SU-DHL-6 (cell line): ENCODE results near the gene DOCK3.

Experiments used
- H2AFZ ChIP-seq: fragments of 200-600 bp; sonication (generic); 2 replicates; pipeline ENCODE4 v1.6.1; 2014; ENCODE audit warnings: low read depth, mild to moderate bottlenecking, moderate library complexity, mixed read lengths, antibody characterized with exemption, low read length; ENCODE audit not compliant: severe bottlenecking
- H3F3A ChIP-seq: fragments of 200-600 bp; shearing (Covaris generic); 2 replicates; pipeline ENCODE4 v1.6.0; 2016; ENCODE audit warnings: antibody characterized with exemption, mild to moderate bottlenecking; ENCODE audit not compliant: insufficient read depth
- H3K27ac ChIP-seq: fragments of 200-600 bp; sonication (generic); 2 replicates; pipeline ENCODE4 v1.5.1; 2016; ENCODE audit warnings: low read depth, mild to moderate bottlenecking, low read length, moderate library complexity, mixed read lengths
- H3K27me3 ChIP-seq: fragments of 200-600 bp; sonication (generic), shearing (Covaris generic); 2 replicates; pipeline ENCODE4 v1.6.0; 2014; ENCODE audit warnings: mild to moderate bottlenecking, low read length
- H3K36me3 ChIP-seq: fragments of 200-600 bp; sonication (generic); 2 replicates; pipeline ENCODE4 v1.6.1; 2014; ENCODE audit warnings: mild to moderate bottlenecking, low read length, mixed read lengths
- H3K4me2 ChIP-seq: fragments of 300-600, 200-600 bp; shearing (Covaris generic), sonication (generic); 2 replicates; pipeline ENCODE4 v1.6.0; 2014; ENCODE audit warnings: low read length, low read depth, mild to moderate bottlenecking; ENCODE audit not compliant: poor library complexity, severe bottlenecking
- H3K4me3 ChIP-seq: fragments of 200-600 bp; sonication (generic); 2 replicates; pipeline ENCODE4 v1.5.1; 2014; ENCODE audit warnings: antibody characterized with exemption, low read length, mild to moderate bottlenecking, mixed read lengths; ENCODE audit not compliant: insufficient read depth, poor library complexity, severe bottlenecking
- H3K79me2 ChIP-seq: fragments of 200-600 bp; sonication (generic); 2 replicates; pipeline ENCODE4 v1.6.1; 2014; ENCODE audit warnings: mild to moderate bottlenecking, low read length, moderate library complexity; ENCODE audit not compliant: insufficient read depth
- H3K9ac ChIP-seq: fragments of 200-600 bp; sonication (generic); 2 replicates; pipeline ENCODE4 v1.7.0; 2014; ENCODE audit warnings: mild to moderate bottlenecking, low read length
- H3K9me2 ChIP-seq: fragments of 200-600 bp; sonication (generic); replicated peaks from 2 replicates; pipeline ENCODE4 v1.6.1; 2014; ENCODE audit warnings: low read length; ENCODE audit not compliant: insufficient read depth
- H3K9me3 ChIP-seq: fragments of 200-600 bp; sonication (generic); 2 replicates; pipeline ENCODE4 v1.6.1; 2014; ENCODE audit warnings: low read length, mixed read lengths; ENCODE audit not compliant: insufficient read depth
- H4K20me1 ChIP-seq: fragments of 200-600 bp; sonication (generic); 2 replicates; pipeline ENCODE4 v1.6.1; 2014; ENCODE audit warnings: low read depth, mild to moderate bottlenecking, antibody characterized with exemption, low read length, moderate library complexity, mixed read lengths
- EZH2phosphoT487 ChIP-seq: fragments of 200-600 bp; sonication (generic), shearing (Covaris generic); conservative IDR thresholded peaks from 2 replicates; pipeline ENCODE4 v1.6.1; 2018; ENCODE audit warnings: mild to moderate bottlenecking, antibody characterized with exemption, low read length, moderate library complexity, mixed read lengths
- TF ChIP-seq, protein P1 (sequence below): fragments of 200-600 bp; sonication (generic); IDR thresholded peaks from one replicate; pipeline ENCODE4 v1.5.1; 2017; ENCODE audit warnings: antibody characterized with exemption, mild to moderate bottlenecking, low read length, moderate library complexity; ENCODE audit not compliant: insufficient read depth, poor library complexity, severe bottlenecking

DOCK3 gene

DNA sequence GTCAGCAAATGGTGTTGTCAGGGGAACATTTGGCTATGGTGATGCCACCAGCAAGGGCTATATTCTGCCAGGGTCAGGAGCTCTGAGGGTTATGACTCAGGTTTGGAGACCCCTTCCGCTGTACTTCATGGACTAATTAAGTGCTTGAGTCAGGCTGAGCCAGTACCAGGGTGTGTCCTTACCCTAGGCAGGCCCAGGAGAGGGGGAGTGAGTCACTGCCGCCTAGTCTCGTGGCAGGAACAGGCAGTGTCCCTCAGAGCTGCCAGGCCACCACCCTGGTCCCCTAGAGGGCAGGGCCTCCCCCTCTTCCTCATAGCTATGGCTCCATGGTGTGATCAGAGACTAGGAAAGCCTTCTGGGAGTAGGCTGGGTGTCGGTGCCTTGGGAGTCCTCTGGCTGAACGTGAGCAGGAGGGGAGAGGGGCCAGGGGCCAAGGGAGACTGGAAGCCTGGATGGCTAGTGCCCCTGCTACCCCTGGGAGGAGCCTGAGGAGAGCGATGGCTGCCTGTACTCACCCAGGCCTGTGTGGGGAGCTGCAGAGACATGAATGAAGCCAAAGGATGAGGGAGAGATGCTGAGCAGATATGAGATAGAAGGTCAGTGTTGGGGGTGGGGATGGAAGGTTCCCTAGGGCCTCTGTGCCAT lies 47.2 kb upstream of the DOCK3 start:
- H3F3A ChIP-seq = no peaks in the 10 kb centered on the region
- H3K27me3 ChIP-seq = no peaks in the 10 kb centered on the region
- no peak overlapping the region for H2AFZ ChIP-seq
- no peak overlapping the region for H3K9ac ChIP-seq
- no peak for TF ChIP-seq EZH2phosphoT487
- TF ChIP-seq, protein P1, sequence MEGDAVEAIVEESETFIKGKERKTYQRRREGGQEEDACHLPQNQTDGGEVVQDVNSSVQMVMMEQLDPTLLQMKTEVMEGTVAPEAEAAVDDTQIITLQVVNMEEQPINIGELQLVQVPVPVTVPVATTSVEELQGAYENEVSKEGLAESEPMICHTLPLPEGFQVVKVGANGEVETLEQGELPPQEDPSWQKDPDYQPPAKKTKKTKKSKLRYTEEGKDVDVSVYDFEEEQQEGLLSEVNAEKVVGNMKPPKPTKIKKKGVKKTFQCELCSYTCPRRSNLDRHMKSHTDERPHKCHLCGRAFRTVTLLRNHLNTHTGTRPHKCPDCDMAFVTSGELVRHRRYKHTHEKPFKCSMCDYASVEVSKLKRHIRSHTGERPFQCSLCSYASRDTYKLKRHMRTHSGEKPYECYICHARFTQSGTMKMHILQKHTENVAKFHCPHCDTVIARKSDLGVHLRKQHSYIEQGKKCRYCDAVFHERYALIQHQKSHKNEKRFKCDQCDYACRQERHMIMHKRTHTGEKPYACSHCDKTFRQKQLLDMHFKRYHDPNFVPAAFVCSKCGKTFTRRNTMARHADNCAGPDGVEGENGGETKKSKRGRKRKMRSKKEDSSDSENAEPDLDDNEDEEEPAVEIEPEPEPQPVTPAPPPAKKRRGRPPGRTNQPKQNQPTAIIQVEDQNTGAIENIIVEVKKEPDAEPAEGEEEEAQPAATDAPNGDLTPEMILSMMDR = no peak
- no peaks in the 10 kb centered on the region for H3K9me3 ChIP-seq
- H3K9me2 ChIP-seq = no peaks in the 10 kb centered on the region
- H3K4me2 ChIP-seq = no peak overlapping the region
- no peak overlapping the region for H3K4me3 ChIP-seq
- no peaks in the 10 kb centered on the region for H3K79me2 ChIP-seq
- H3K36me3 ChIP-seq = no peaks in the 10 kb centered on the region
- H4K20me1 ChIP-seq = no peaks in the 10 kb centered on the region
- H3K27ac ChIP-seq = no peak overlapping the region

DNA sequence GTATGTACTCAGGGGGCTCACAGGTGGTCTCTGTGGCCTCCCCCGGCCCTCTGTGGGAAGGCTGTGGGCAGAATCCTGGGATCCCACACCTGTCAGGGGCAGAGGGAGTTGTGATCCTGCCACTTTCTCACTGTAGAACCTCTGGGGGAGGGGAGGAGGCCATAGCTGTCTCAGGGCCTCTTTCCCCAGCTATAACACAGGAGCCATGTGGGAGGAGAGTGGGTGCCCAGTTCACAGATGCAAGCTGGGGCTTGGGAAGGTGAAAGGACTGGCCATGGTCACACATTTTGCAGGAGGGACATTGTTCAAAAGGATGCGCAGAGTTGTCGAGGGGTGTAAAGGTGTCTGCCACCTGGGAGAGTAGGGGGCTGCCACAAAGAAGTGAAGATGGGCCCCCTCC lies 46.1 kb upstream of the DOCK3 start:
- Histone ChIP-seq H3K36me3 (no peaks in the 10 kb centered on the region), H3K9me2 (no peaks in the 10 kb centered on the region), H3K9me3 (no peaks in the 10 kb centered on the region), H3K4me2 (no peak overlapping the region), H3K27ac (no peak overlapping the region), H3K27me3 (no peaks in the 10 kb centered on the region), H3F3A (no peaks in the 10 kb centered on the region), H3K4me3 (no peak overlapping the region), H3K79me2 (no peaks in the 10 kb centered on the region), H2AFZ (no peak overlapping the region), H3K9ac (no peak overlapping the region), H4K20me1 (no peaks in the 10 kb centered on the region)
- TF ChIP-seq, protein P1 = no peak
- no peak for TF ChIP-seq EZH2phosphoT487

DNA sequence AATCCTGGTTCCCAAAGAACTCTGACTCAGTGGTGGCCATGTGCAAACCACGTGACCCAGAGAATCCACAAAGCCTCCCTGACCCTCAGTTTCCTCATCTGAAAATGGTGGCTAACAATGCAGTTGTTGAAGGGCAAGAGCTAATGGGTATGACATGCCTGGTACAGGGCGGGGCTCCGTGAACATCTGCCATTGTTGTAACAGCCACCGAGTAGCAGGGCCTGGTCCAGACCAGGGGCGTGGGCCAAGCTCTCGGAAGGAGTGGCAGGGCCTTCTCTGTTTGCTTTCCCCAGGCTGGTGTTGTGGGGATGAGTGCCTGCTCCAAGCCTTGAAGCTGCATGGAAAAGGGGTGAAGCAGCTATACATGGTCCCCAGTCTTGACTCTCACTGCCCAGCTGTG lies 44.3 kb upstream of the DOCK3 start:
- Histone ChIP-seq H3K4me2 (no peak overlapping the region), H3K9ac (no peak overlapping the region), H2AFZ (no peak overlapping the region), H3K27ac (no peak overlapping the region), H3K36me3 (no peaks in the 10 kb centered on the region), H3K9me2 (no peaks in the 10 kb centered on the region), H4K20me1 (no peaks in the 10 kb centered on the region), H3K9me3 (no peaks in the 10 kb centered on the region), H3K79me2 (no peaks in the 10 kb centered on the region), H3K27me3 (no peaks in the 10 kb centered on the region), H3K4me3 (no peak overlapping the region), H3F3A (no peaks in the 10 kb centered on the region)
- TF ChIP-seq, protein P1 = no peak
- no peak for TF ChIP-seq EZH2phosphoT487
